Spleen (tissue), 13 donors: ENCODE results near the gene C1QTNF5. TPM values are rescaled to one million over a fixed set of nuclear protein-coding genes. Genes with fewer than 3 reads are reported as not detected.

Source experiments
- DNase-seq: peaks from one replicate; pipeline ENCODE4 v3.0.0-alpha.2; 2020
- H3K27ac ChIP-seq, 8 donors: fragments of 200-600 bp; sonication (generic) in 7 of 8; 1 replicate in 4 of 8; 2 replicates in 4 of 8; pipeline versions ENCODE4 v1.5.0 to v1.8.0; 2016 to 2021; ENCODE audit warnings: inconsistent platforms in 4 of 8, mild to moderate bottlenecking in 4 of 8, moderate library complexity in 1 of 8
- H3K27me3 ChIP-seq, 7 donors: fragments of 200-600 bp; sonication (generic) in 6 of 7; replicated peaks in 1 of 7; 1 replicate in 4 of 7; 2 replicates in 3 of 7; pipeline versions ENCODE4 v1.5.0 to v1.8.0; 2016 to 2021; ENCODE audit warnings: inconsistent platforms in 3 of 7, mild to moderate bottlenecking in 1 of 7
- H3K36me3 ChIP-seq, 6 donors: fragments of 200-600 bp; sonication (generic) in 5 of 6; 1 replicate in 4 of 6; 2 replicates in 2 of 6; pipeline versions ENCODE4 v1.5.0 to v1.8.0; 2016 to 2021; ENCODE audit warnings: inconsistent platforms in 2 of 6
- H3K4me1 ChIP-seq, 6 donors: fragments of 200-600 bp; sonication (generic) in 5 of 6; 1 replicate in 3 of 6; 2 replicates in 3 of 6; pipeline versions ENCODE4 v1.5.0 to v1.8.0; 2016 to 2021; ENCODE audit warnings: inconsistent platforms in 3 of 6
- H3K4me3 ChIP-seq, 8 donors: fragments of 200-600 bp; sonication (generic) in 7 of 8; 1 replicate in 4 of 8; 2 replicates in 4 of 8; pipeline versions ENCODE4 v1.5.0 to v1.8.0; 2016 to 2021; ENCODE audit warnings: inconsistent platforms in 4 of 8, mild to moderate bottlenecking in 4 of 8, moderate library complexity in 2 of 8
- H3K9me3 ChIP-seq, 8 donors: fragments of 200-600 bp; sonication (generic) in 7 of 8; 1 replicate in 4 of 8; 2 replicates in 4 of 8; pipeline versions ENCODE4 v1.5.0 to v1.8.0; 2016 to 2021; ENCODE audit warnings: inconsistent platforms in 4 of 8
- POLR2A ChIP-seq, 3 donors: fragments of 450-650 bp; IDR thresholded peaks; one replicate each; pipeline ENCODE4 v1.5.1; 2017; ENCODE audit warnings: antibody characterized with exemption in 3 of 3, mild to moderate bottlenecking in 1 of 3
- POLR2AphosphoS5 ChIP-seq, 3 donors: sonication (generic); formaldehyde crosslinking; IDR thresholded peaks; one replicate each; pipeline ENCODE4 v1.5.1; 2017; ENCODE audit warnings: antibody characterized with exemption in 3 of 3
- WGBS, 5 donors: extraction: QIAGEN DNeasy Blood & Tissue Kit in 3 of 5; methylation state at CpG; one replicate each; pipeline versions ENCODE4 v1.1.5 to v1.1.7; 2013 to 2018; 5-methylcytosine and 5-hydroxymethylcytosine counted together
- intact Hi-C: fragments of 100-400 bp; cut with DNase I; formaldehyde crosslinking; loops from one replicate; pipeline ENCODE4 v1.15.0; 2023; ENCODE audit warnings: low total_unique reads
- long read RNA-seq, 2 donors: transcript quantifications; one replicate each; lab custom pipeline, GENCODE V29; 2026
- polyA plus RNA-seq, 3 donors: library from polyadenylated mRNA; stranded (reverse); fragments of 200-250 nt; gene quantifications; one replicate each; pipeline ENCODE4 v1.2.1, GENCODE V29; 2013
- total RNA-seq, 7 donors: library from RNA; depleted of rRNA in 3 of 7; stranded (reverse); fragments of >200 nt in 3 of 7; fragmentation: NEBNext Ultra II Directional in 4 of 7; extraction: Animal tissue kit (Norgen Biotek cat#: 25700) in 4 of 7; gene quantifications; one replicate each; pipeline versions ENCODE4 v1.1.0 to v1.2.1, GENCODE V29; 2016 to 2021
- TF ChIP-seq, protein P1 (sequence below), 11 experiments: fragments of 200-600 bp in 7 of 11; fragments of 450-650 bp in 4 of 11; sonication (generic) in 4 of 11; IDR thresholded peaks in 8 of 11; conservative IDR thresholded peaks in 3 of 11; 1 replicate in 7 of 11; 2 replicates in 4 of 11; pipeline versions ENCODE4 v1.4.0 to v1.8.0; 2016 to 2021; ENCODE audit warnings: antibody characterized with exemption in 11 of 11, inconsistent platforms in 4 of 11, mild to moderate bottlenecking in 1 of 11
- donor health status: healthy with polysubstance abuse.
- donor health status: DM: no; HTN: no; CAD: no; lungs with moderate emphysema.
- donor health status: DM: no; HTN: no; CAD: no.
- donor health status: Bipolar disorder and iron deficiency.
- donor health status: healthy.
- donor health status: DM: no; HTN: no; CAD: no.
- donor health status: DM: yes; HTN: yes; CAD: no.

Gene C1QTNF5, protein sequence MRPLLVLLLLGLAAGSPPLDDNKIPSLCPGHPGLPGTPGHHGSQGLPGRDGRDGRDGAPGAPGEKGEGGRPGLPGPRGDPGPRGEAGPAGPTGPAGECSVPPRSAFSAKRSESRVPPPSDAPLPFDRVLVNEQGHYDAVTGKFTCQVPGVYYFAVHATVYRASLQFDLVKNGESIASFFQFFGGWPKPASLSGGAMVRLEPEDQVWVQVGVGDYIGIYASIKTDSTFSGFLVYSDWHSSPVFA
- total RNA-seq (10 to 100 TPM; 21.3 to 55.0 (median 35.8) TPM), polyA plus RNA-seq (10 to 100 TPM; 10.3 to 29.0 (median 20.2) TPM)
- long read RNA-seq, donor 1, transcript C1QTNF5-203 (2 exons, 1,046 nt): minor isoform, 7 of 19 reads
- long read RNA-seq, donor 1, transcript C1QTNF5-202 (3 exons, 1,356 nt): major isoform, 12 of 19 reads
- long read RNA-seq, donor 1, partial matches to known transcripts: 0 of 19 reads
- long read RNA-seq, donor 1, other reads (novel, unspliced or antisense): 0 of 19 reads
- long read RNA-seq, donor 2, transcript C1QTNF5-202 (3 exons, 1,356 nt): minor isoform, 7 of 19 reads
- long read RNA-seq, donor 2, transcript C1QTNF5-203 (2 exons, 1,046 nt): major isoform, 12 of 19 reads
- long read RNA-seq, donor 2, partial matches to known transcripts: 0 of 19 reads
- long read RNA-seq, donor 2, other reads (novel, unspliced or antisense): 0 of 19 reads

DNA sequence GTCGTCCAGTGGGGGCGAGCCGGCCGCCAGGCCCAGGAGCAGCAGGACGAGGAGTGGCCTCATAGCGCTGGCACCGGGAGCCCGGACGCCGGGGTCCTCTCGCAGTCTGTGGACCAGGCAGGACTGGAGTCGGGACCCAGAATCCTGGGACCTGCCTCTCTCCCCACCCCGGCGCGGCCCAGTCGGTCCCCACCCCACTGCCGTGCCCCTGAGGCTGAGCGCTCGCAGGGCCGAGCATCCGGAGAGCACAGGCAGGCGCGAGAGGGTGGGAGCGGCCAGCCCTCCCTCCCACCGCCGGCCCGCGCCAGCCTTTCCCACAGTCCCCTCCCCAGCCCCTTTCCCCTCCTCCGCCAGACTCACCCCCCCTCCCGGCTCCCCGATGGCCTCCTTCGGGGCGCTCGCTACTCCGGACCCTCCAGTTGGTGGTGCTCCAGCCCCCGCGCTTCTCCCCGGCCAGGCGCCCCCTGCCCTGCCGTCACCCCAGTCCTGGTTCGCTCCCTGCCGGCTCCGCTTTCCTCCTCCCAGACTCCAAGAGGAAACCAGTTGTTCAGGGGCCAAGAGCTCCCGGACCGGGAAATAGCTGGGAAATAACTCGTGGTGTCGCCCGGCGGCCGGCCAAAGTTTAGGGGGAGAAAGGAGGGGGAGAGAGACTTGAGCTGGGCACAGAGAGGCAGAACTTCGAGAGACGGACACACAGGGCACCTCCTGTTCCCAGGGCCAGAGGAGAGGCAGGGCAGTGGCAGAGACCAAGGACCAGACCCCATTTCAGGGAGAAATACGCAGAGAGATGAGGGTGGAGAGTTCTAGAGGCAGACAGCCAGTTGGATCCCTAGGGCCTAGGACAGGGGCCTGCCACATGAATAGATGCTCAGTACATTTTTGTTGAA lies at the start of gene C1QTNF5:
C1QTNF5 (minus strand) TSS at position 549 of the 887 bp plus-strand sequence; CDS start at position 63, 486 bp downstream.
- Histone ChIP-seq H3K4me1 (peaks cover 33 to 67% (median 58%) of the 10 kb centered on the region in 6 donors), H3K4me3 (peak within 1 kb of the TSS; percentile 11 to 70 (median 44)), H3K27ac (peak within 1 kb of the TSS; percentile 63 to 91 (median 87)), H3K36me3 (peaks cover 0 to 18% (median 8%) of the 10 kb centered on the region in 6 donors), H3K27me3 (peaks cover 6 to 68% (median 16%) of the 10 kb centered on the region in 7 donors), H3K9me3 (no peaks in the 10 kb centered on the region)
- intact Hi-C loops: no loop called here
- TF ChIP-seq, protein P1, sequence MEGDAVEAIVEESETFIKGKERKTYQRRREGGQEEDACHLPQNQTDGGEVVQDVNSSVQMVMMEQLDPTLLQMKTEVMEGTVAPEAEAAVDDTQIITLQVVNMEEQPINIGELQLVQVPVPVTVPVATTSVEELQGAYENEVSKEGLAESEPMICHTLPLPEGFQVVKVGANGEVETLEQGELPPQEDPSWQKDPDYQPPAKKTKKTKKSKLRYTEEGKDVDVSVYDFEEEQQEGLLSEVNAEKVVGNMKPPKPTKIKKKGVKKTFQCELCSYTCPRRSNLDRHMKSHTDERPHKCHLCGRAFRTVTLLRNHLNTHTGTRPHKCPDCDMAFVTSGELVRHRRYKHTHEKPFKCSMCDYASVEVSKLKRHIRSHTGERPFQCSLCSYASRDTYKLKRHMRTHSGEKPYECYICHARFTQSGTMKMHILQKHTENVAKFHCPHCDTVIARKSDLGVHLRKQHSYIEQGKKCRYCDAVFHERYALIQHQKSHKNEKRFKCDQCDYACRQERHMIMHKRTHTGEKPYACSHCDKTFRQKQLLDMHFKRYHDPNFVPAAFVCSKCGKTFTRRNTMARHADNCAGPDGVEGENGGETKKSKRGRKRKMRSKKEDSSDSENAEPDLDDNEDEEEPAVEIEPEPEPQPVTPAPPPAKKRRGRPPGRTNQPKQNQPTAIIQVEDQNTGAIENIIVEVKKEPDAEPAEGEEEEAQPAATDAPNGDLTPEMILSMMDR (IDR thresholded peaks at IDR 0.05 in 8 of 11, conservative IDR thresholded peaks at IDR 0.05 in 3 of 11): no peak
- TF ChIP-seq POLR2AphosphoS5 (IDR thresholded peaks at IDR 0.05) (peak; percentile 45 to 65 (median 54)), POLR2A (IDR thresholded peaks at IDR 0.05) (no peak)
- peak; percentile 85 for DNase-seq
- WGBS, 5 donors: 4 to 11% (median 6%) methylated on average over 28 to 53 of the region's 53 CpGs

DNA sequence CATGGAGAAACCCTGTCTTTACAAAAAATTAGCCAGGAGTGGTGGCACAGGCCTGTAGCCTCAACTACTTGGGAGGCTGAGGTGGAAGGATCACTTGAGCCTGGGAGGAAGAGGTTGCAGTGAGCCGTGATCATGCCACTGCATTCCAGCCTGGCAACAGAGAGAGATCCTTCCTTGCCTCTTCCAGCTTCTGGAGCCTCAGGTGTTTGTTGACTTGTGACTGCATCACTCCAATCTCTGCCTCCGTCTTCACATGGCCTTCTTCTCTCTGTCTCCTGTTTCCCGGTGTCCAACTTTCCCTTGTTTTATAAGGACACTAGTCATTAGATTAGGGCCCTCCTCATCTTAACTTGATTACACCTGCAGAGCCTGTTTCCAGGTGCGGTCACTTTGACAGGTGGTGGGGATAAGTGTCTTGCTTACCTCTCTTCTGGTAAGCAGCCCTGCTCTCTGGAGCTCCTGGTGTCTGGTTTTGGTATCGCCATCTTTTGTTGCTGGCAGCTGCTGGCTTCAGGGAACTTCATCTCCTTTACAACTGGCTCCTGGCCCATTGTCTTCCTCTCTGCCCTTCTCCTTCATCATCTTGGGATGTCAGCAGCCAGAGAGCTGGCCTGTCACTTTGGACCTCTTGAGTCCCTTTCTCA lies 49.0 kb upstream of the C1QTNF5 start:
- intact Hi-C loops: no loop called here
- WGBS, 5 donors: 72 to 83% (median 81%) methylated on average over 5 of the region's 5 CpGs
- Histone ChIP-seq H3K9me3 (no peaks in the 10 kb centered on the region), H3K4me1 (no peaks in the 10 kb centered on the region), H3K27ac (no peak overlapping the region), H3K27me3 (peaks cover 0 to 22% (median 0%) of the 10 kb centered on the region in 7 donors), H3K36me3 (no peaks in the 10 kb centered on the region), H3K4me3 (no peak overlapping the region)
- TF ChIP-seq POLR2A (IDR thresholded peaks at IDR 0.05) (no peak), POLR2AphosphoS5 (IDR thresholded peaks at IDR 0.05) (no peak)
- TF ChIP-seq, protein P1 (IDR thresholded peaks at IDR 0.05 in 8 of 11, conservative IDR thresholded peaks at IDR 0.05 in 3 of 11): peak in 2 of 11 experiments; percentile 8 to 26
- DNase-seq: no peak

DNA sequence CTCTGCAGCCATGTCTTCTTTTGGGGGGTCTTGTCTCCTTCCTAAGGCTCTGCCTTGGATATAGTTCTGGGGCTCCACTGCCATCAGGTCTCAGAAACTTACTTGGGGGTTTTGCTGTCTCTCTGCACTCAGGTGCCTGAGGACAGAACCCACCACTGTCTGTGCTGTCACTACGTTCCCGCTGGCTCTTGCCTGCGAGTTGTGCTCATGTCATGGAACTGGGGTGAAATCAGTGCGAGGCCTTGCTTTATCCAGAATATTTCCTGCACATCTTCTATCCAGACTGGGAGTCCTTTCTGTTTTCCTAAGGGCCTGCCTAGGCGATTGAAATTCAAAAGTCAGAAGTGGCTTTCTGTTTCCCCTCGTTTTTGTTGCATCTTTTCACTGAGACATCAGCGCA lies 47.4 kb upstream of the C1QTNF5 start:
- no peaks in the 10 kb centered on the region for H3K4me1 ChIP-seq
- TF ChIP-seq, protein P1 (IDR thresholded peaks at IDR 0.05 in 8 of 11, conservative IDR thresholded peaks at IDR 0.05 in 3 of 11): no peak
- TF ChIP-seq POLR2A (IDR thresholded peaks at IDR 0.05) (no peak), POLR2AphosphoS5 (IDR thresholded peaks at IDR 0.05) (no peak)
- peaks cover 0 to 34% (median 0%) of the 10 kb centered on the region in 7 donors for H3K27me3 ChIP-seq
- intact Hi-C loops: no loop called here
- no peak overlapping the region for H3K4me3 ChIP-seq
- no peak for DNase-seq
- no peaks in the 10 kb centered on the region for H3K36me3 ChIP-seq
- H3K27ac ChIP-seq: no peak overlapping the region
- 83 to 93% (median 88%) methylated on average over 7 of the region's 7 CpGs for WGBS, 5 donors
- no peaks in the 10 kb centered on the region for H3K9me3 ChIP-seq
